ENCODE measurements around the gene MRPS7. TPM values are rescaled to one million over a fixed set of nuclear protein-coding genes. Genes with fewer than 3 reads are reported as not detected.

MRPS7 gene
- total and polyA plus RNA-seq, 2 donors (not counting 1 experiment from before 2014, with no cell fraction given): 25.1 to 42.6 TPM

DNA sequence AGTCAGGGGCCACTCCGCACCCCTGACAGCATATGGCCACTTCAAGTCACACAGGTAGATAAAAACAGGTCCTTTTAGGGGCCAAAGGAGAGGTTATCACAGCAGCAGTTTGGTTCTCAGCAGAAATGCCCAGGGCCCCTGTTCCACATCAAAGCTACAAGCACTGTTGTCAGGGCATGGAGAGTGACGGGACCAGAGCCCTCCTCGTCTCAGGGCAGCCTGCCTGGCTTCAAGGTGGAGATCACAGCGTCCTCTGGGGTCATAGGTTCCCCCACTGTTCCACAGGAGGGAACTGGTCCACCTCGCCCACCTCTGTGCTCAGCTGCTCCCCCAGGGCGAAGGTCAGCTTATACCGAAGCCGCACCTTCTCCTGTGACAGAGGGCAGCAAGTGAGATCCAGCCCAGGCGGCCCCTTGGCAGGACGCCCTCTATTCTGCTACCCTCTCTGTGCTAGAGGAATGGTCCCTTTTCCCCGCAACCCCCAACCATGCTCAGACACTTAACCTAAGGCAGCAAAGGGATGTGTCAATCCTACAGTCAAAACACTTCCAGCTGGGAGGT is 23.6 kb upstream of the MRPS7 start:
- Mint-ChIP-seq H3K9me3 (ENCODE audit: insufficient read depth) (no peaks in the 10 kb centered on the region), H3K4me1 (peaks cover 24% of the 10 kb centered on the region), H3K4me3 (no peak overlapping the region), H3K27ac (no peak overlapping the region), H3K27me3 (no peaks in the 10 kb centered on the region)
- DNase-seq (no peak), ATAC-seq (ENCODE audit: low read depth) (no peak)
- intact Hi-C loops (cut with micrococcal nuclease): loop anchor here (1.0 kb wide), 3 partner anchors 124 to 277 kb away; partner anchors contain the start of gene ARMC7
- 98% methylated on average over 10 of the region's 11 CpGs for WGBS (ENCODE audit: insufficient coverage)
- peaks cover 3% of the 10 kb centered on the region for H3K79me2 ChIP-seq (ENCODE audit: control insufficient read depth, insufficient read depth, low read length)
- no peak overlapping the region for H3K9ac ChIP-seq (ENCODE audit: low read length)
- H3K9me3 ChIP-seq (ENCODE audit: control extremely low read depth in 1 of 3, control insufficient read depth in 2 of 3, insufficient read depth in 1 of 3, low read length in 2 of 3): no peaks in the 10 kb centered on the region
- H2AFZ ChIP-seq (ENCODE audit: insufficient read depth, low read depth, low read length, poor library complexity, severe bottlenecking): no peak overlapping the region
- no peak overlapping the region for H3K4me3 ChIP-seq (ENCODE audit: control extremely low read depth in 1 of 5, extremely low read depth in 1 of 5, insufficient read depth in 1 of 5, low read depth in 2 of 5, low read length in 4 of 5)
- no peak for TF ChIP-seq EZH2 (IDR thresholded peaks at IDR 0.05; ENCODE audit: borderline replicate concordance, insufficient read depth, low read depth, low read length, poor library complexity, severe bottlenecking)
- TF ChIP-seq, protein P1, sequence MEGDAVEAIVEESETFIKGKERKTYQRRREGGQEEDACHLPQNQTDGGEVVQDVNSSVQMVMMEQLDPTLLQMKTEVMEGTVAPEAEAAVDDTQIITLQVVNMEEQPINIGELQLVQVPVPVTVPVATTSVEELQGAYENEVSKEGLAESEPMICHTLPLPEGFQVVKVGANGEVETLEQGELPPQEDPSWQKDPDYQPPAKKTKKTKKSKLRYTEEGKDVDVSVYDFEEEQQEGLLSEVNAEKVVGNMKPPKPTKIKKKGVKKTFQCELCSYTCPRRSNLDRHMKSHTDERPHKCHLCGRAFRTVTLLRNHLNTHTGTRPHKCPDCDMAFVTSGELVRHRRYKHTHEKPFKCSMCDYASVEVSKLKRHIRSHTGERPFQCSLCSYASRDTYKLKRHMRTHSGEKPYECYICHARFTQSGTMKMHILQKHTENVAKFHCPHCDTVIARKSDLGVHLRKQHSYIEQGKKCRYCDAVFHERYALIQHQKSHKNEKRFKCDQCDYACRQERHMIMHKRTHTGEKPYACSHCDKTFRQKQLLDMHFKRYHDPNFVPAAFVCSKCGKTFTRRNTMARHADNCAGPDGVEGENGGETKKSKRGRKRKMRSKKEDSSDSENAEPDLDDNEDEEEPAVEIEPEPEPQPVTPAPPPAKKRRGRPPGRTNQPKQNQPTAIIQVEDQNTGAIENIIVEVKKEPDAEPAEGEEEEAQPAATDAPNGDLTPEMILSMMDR (IDR thresholded peaks at IDR 0.05): no peak
- ChIA-PET POLR2A (no interaction called here), CTCF (interaction anchor here (0.9 to 3.8 kb wide), 9 partner anchors 8 to 174 kb away, joined by 3 to 25 read pairs (median 5); partner anchors contain the start of genes GGA3, MIF4GD and MRPS7)
- no peaks in the 10 kb centered on the region for H4K20me1 ChIP-seq (ENCODE audit: control insufficient read depth, insufficient read depth, low read length, poor library complexity, severe bottlenecking)
- H3K27ac ChIP-seq (ENCODE audit: low read length in 2 of 2): no peak overlapping the region
- no peaks in the 10 kb centered on the region for H3K27me3 ChIP-seq (replicated peaks in 1 of 4; ENCODE audit: control extremely low read depth in 1 of 4, control insufficient read depth in 3 of 4, insufficient read depth in 4 of 4, low read length in 3 of 4)
- no peak overlapping the region for H3K4me2 ChIP-seq (replicated peaks; ENCODE audit: low read depth, low read length, poor library complexity, severe bottlenecking)
- peaks cover 10 to 33% of the 10 kb centered on the region in 2 donors for H3K4me1 ChIP-seq (ENCODE audit: control insufficient read depth in 2 of 2, insufficient read depth in 2 of 2, low read length in 2 of 2)
- H3K36me3 ChIP-seq (replicated peaks in 1 of 2; ENCODE audit: control extremely low read depth in 1 of 2, control insufficient read depth in 1 of 2, extremely low read depth in 1 of 2, insufficient read depth in 2 of 2, low read length in 1 of 2): peaks cover 18 to 88% of the 10 kb centered on the region in 2 experiments

DNA sequence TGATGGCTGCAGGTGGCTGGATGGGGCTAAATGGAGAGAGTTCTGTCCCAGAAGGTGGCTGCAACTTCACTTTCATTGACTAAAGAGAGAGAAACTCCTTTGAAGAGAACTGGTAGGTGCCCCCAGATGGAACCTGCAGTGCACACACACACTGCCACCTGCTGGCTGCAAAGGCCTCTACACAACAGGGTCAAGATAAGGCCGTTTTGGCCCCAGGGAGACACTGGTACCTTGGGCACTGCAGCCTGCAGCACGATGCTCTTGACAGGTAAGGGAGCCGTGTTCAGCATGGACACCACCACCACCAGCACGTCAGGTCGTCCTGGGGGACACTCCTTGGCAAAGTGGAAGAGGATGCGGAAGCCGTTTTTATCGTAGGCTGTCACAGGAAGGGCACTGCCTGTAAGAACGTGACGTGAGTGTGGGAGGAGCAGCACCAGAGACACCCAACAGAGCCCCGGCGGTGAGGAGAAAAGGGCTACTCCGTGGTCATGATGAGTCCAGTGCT is 22.9 kb upstream of the MRPS7 start:
- intact Hi-C loops (cut with micrococcal nuclease): loop anchor here (1.0 kb wide), 3 partner anchors 124 to 277 kb away; partner anchors contain the start of gene ARMC7
- H3K27me3 Mint-ChIP-seq: no peaks in the 10 kb centered on the region

More for the DNA sequence above, 22.9 kb upstream of the MRPS7 start:
- Histone ChIP-seq H2AFZ (ENCODE audit: insufficient read depth, low read depth, low read length, poor library complexity, severe bottlenecking) (no peak overlapping the region), H3K36me3 (replicated peaks in 1 of 2; ENCODE audit: control extremely low read depth in 1 of 2, control insufficient read depth in 1 of 2, extremely low read depth in 1 of 2, insufficient read depth in 2 of 2, low read length in 1 of 2) (peaks cover 18 to 92% of the 10 kb centered on the region in 2 experiments), H3K27me3 (replicated peaks in 1 of 4; ENCODE audit: control extremely low read depth in 1 of 4, control insufficient read depth in 3 of 4, insufficient read depth in 4 of 4, low read length in 3 of 4) (no peaks in the 10 kb centered on the region), H3K9ac (ENCODE audit: low read length) (no peak overlapping the region), H3K4me2 (replicated peaks; ENCODE audit: low read depth, low read length, poor library complexity, severe bottlenecking) (no peak overlapping the region), H3K27ac (ENCODE audit: low read length in 2 of 2) (no peak overlapping the region), H3K9me3 (ENCODE audit: control extremely low read depth in 1 of 3, control insufficient read depth in 2 of 3, insufficient read depth in 1 of 3, low read length in 2 of 3) (no peaks in the 10 kb centered on the region), H4K20me1 (ENCODE audit: control insufficient read depth, insufficient read depth, low read length, poor library complexity, severe bottlenecking) (no peaks in the 10 kb centered on the region), H3K4me1 (ENCODE audit: control insufficient read depth in 2 of 2, insufficient read depth in 2 of 2, low read length in 2 of 2) (peaks cover 10 to 40% of the 10 kb centered on the region in 2 donors), H3K79me2 (ENCODE audit: control insufficient read depth, insufficient read depth, low read length) (peaks cover 3% of the 10 kb centered on the region), H3K4me3 (ENCODE audit: control extremely low read depth in 1 of 5, extremely low read depth in 1 of 5, insufficient read depth in 1 of 5, low read depth in 2 of 5, low read length in 4 of 5) (no peak overlapping the region)
- POLR2A ChIA-PET: no interaction called here
- Mint-ChIP-seq H3K27ac (peak overlapping the region; percentile 92), H3K4me1 (peaks cover 30% of the 10 kb centered on the region), H3K4me3 (peak overlapping the region; percentile 33), H3K9me3 (ENCODE audit: insufficient read depth) (no peaks in the 10 kb centered on the region)
- CTCF ChIA-PET: interaction anchor here (0.6 to 3.8 kb wide), 15 partner anchors 9 to 281 kb away, joined by 3 to 25 read pairs (median 5); partner anchors contain the start of genes GGA3, MIF4GD and MRPS7
- no peak for TF ChIP-seq EZH2 (IDR thresholded peaks at IDR 0.05; ENCODE audit: borderline replicate concordance, insufficient read depth, low read depth, low read length, poor library complexity, severe bottlenecking)
- TF ChIP-seq, protein P1 (IDR thresholded peaks at IDR 0.05): peak; percentile 83
- peak; percentile 61 for ATAC-seq (ENCODE audit: low read depth)
- peak; percentile 75 for DNase-seq
- WGBS (ENCODE audit: insufficient coverage): 67% methylated on average over 13 of the region's 13 CpGs
